ENCODE data around the gene TMEM243. TPM values are rescaled to one million over a fixed set of nuclear protein-coding genes. Genes with fewer than 3 reads are reported as not detected.
A peak's percentile ranks its signal among the peaks of the same experiment; 100 is the strongest.

The TMEM243 gene
- total and polyA plus RNA-seq, 2 donors (not counting 1 experiment from before 2014, with no cell fraction given), result 25.6 to 42.8 TPM

DNA sequence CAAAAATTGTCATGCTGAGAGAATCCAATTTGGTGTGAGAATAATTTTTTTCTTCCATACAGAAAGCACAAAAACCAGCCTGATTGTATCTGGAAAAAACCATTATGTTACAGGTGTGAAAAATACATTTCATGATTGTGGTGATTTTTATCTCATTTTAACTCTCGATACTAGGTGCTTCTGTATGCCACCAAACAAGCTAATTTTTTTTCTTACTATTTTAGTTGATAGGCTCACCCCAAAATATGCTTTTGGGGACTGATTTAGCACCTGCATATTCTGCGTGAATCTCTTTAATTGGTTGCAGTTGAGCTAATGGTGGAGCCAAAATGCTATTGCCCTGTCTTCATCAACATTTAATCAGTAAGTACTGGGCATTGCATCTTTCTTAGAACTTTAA is 65.4 kb downstream of the TMEM243 start:
- H2AFZ ChIP-seq (ENCODE audit: low read length), result no peak overlapping the region
- no peaks in the 10 kb centered on the region for H3K9me3 ChIP-seq (ENCODE audit: control insufficient read depth, insufficient read depth, low read depth, low read length)
- peak overlapping the region; percentile 77 to 99 (median 92) for H3K4me3 ChIP-seq (replicated peaks in 1 of 4; ENCODE audit: control extremely low read depth in 1 of 4, insufficient read depth in 1 of 4, low read depth in 3 of 4, low read length in 4 of 4)
- peak overlapping the region; percentile 96 for H3K4me2 ChIP-seq (ENCODE audit: extremely low read depth, insufficient read depth, low read length)
- no peaks in the 10 kb centered on the region for H3K27me3 ChIP-seq (ENCODE audit: control insufficient read depth, insufficient read depth, low read length)
- H4K20me1 ChIP-seq (ENCODE audit: control insufficient read depth, extremely low read depth, insufficient read depth, low read length), result no peaks in the 10 kb centered on the region
- peaks cover 62% of the 10 kb centered on the region for H3K79me2 ChIP-seq (ENCODE audit: control insufficient read depth, insufficient read depth, low read length)
- no peaks in the 10 kb centered on the region for H3K36me3 ChIP-seq (ENCODE audit: control insufficient read depth, insufficient read depth, low read length)
- peaks cover 8% of the 10 kb centered on the region for H3K4me1 ChIP-seq (ENCODE audit: control insufficient read depth, extremely low read depth, insufficient read depth, low read length)
- peak overlapping the region; percentile 94 for H3K9ac ChIP-seq (ENCODE audit: insufficient read depth, low read length)
- H3K27ac ChIP-seq (ENCODE audit: insufficient read depth, low read length), result peak overlapping the region; percentile 96
- TF ChIP-seq, protein P1, sequence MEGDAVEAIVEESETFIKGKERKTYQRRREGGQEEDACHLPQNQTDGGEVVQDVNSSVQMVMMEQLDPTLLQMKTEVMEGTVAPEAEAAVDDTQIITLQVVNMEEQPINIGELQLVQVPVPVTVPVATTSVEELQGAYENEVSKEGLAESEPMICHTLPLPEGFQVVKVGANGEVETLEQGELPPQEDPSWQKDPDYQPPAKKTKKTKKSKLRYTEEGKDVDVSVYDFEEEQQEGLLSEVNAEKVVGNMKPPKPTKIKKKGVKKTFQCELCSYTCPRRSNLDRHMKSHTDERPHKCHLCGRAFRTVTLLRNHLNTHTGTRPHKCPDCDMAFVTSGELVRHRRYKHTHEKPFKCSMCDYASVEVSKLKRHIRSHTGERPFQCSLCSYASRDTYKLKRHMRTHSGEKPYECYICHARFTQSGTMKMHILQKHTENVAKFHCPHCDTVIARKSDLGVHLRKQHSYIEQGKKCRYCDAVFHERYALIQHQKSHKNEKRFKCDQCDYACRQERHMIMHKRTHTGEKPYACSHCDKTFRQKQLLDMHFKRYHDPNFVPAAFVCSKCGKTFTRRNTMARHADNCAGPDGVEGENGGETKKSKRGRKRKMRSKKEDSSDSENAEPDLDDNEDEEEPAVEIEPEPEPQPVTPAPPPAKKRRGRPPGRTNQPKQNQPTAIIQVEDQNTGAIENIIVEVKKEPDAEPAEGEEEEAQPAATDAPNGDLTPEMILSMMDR (conservative IDR thresholded peaks at IDR 0.05 in 1 of 2, IDR thresholded peaks at IDR 0.05 in 1 of 2; ENCODE audit: low read depth in 1 of 2, low read length in 2 of 2), result no peak
- no peak for TF ChIP-seq EZH2 (IDR thresholded peaks at IDR 0.05; ENCODE audit: low read length, missing control alignments)
- DNase-seq (ENCODE audit: low read depth in 2 of 2), result no peak

DNA sequence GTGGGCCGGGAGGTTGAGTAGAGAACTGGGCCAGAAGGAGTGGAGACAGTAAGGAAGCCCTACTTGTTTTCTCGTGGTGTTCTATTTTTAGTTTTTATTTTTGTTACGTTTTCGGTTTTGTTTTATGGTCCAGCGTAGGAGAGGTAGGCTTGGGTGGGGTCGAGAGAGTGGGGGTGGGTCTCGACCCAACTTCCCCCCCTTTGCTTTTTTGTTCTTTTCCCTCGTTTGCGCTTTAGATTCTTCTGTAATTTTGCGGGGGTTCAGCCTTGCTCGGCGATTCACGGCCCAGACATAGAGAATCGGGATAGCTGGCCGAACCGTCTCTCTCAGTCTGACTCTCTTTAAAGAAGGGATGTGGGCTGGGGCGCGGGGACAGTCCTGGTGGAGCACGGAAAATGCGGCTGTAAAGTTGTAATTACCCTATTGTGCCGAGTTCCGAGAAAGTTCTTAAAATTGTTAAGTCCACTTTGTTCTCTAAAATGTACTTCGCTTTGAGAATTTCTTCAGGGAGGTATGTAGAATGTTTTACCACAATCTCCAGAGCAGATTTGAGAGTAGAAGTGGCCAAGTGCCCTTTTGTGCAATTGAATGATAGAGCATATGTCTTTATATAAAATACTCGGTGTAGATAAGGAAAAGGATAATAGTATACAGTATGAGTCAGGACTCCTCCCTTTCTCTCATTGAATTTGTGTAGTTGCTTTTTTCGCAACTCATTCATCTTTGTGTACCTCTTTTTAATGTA is 66.5 kb downstream of the TMEM243 start:
- peak overlapping the region; percentile 96 for H3K27ac ChIP-seq (ENCODE audit: insufficient read depth, low read length)
- peak overlapping the region; percentile 77 to 99 (median 92) for H3K4me3 ChIP-seq (replicated peaks in 1 of 4; ENCODE audit: control extremely low read depth in 1 of 4, insufficient read depth in 1 of 4, low read depth in 3 of 4, low read length in 4 of 4)
- no peak for TF ChIP-seq EZH2 (IDR thresholded peaks at IDR 0.05; ENCODE audit: low read length, missing control alignments)
- TF ChIP-seq, protein P1 (conservative IDR thresholded peaks at IDR 0.05 in 1 of 2, IDR thresholded peaks at IDR 0.05 in 1 of 2; ENCODE audit: low read depth in 1 of 2, low read length in 2 of 2), result no peak
- H4K20me1 ChIP-seq (ENCODE audit: control insufficient read depth, extremely low read depth, insufficient read depth, low read length), result no peaks in the 10 kb centered on the region
- H2AFZ ChIP-seq (ENCODE audit: low read length), result no peak overlapping the region
- H3K9me3 ChIP-seq (ENCODE audit: control insufficient read depth, insufficient read depth, low read depth, low read length), result no peaks in the 10 kb centered on the region
- no peaks in the 10 kb centered on the region for H3K36me3 ChIP-seq (ENCODE audit: control insufficient read depth, insufficient read depth, low read length)
- DNase-seq (ENCODE audit: low read depth in 2 of 2), result peak; percentile 20 to 41
- H3K9ac ChIP-seq (ENCODE audit: insufficient read depth, low read length), result peak overlapping the region; percentile 94
- H3K4me2 ChIP-seq (ENCODE audit: extremely low read depth, insufficient read depth, low read length), result peak overlapping the region; percentile 96
- H3K4me1 ChIP-seq (ENCODE audit: control insufficient read depth, extremely low read depth, insufficient read depth, low read length), result peaks cover 8% of the 10 kb centered on the region
- H3K79me2 ChIP-seq (ENCODE audit: control insufficient read depth, insufficient read depth, low read length), result peaks cover 51% of the 10 kb centered on the region
- H3K27me3 ChIP-seq (ENCODE audit: control insufficient read depth, insufficient read depth, low read length), result no peaks in the 10 kb centered on the region

DNA sequence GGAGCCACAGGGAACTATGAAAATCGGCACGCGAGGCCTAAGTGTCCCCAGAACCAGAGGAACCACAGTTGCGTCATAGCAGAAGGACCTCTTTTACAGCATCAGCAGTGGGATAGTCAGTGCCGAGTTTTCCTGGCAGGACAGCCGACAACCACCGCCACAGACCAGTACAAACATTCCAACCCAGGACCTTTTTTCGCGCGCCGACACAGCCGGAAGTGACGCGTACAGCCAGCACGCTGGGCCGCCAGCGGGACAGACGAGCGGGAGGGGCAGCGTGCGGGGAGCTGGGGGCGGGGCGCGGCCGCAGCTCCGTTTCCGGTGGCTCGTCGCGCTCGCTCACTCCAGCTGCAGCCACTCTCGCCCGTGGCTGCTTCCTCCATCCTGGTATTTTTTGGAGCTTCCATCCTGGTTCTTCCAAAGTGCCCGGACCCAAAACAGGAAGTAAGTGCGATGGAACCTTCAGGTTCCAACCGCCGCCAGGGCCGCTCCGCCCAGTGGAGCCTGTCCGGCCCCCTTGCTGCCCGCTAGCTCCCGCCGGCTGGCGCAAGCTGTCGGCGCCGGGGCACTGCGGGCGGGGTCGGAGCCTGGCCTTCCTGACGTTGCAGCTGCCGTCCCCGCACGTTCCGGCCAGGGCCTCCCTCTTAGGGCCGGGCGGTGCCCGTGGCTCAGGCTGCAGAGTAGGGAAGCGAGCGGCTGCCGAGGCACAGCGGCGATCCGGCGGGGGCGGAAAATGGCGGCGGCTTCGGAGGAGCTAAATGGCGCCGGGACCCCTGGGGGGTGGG is 67.2 kb downstream of the TMEM243 start, which contains the start of gene DMTF1:
TSS of gene DMTF1 (plus strand) at position 342 of the 785 bp plus-strand sequence. CDS start 12,489 bp downstream, outside the sequence.
- Histone ChIP-seq H3K36me3 (ENCODE audit: control insufficient read depth, insufficient read depth, low read length) (no peaks in the 10 kb centered on the region), H3K27ac (ENCODE audit: insufficient read depth, low read length) (peak within 1 kb of the TSS; percentile 96), H3K27me3 (ENCODE audit: control insufficient read depth, insufficient read depth, low read length) (no peaks in the 10 kb centered on the region), H3K4me3 (replicated peaks in 1 of 4; ENCODE audit: control extremely low read depth in 1 of 4, insufficient read depth in 1 of 4, low read depth in 3 of 4, low read length in 4 of 4) (peak within 1 kb of the TSS; percentile 77 to 99 (median 92)), H3K4me1 (ENCODE audit: control insufficient read depth, extremely low read depth, insufficient read depth, low read length) (peaks cover 8% of the 10 kb centered on the region), H3K79me2 (ENCODE audit: control insufficient read depth, insufficient read depth, low read length) (peaks cover 43% of the 10 kb centered on the region), H4K20me1 (ENCODE audit: control insufficient read depth, extremely low read depth, insufficient read depth, low read length) (no peaks in the 10 kb centered on the region), H2AFZ (ENCODE audit: low read length) (peak within 1 kb of the TSS; percentile 99), H3K9ac (ENCODE audit: insufficient read depth, low read length) (peak within 1 kb of the TSS; percentile 94), H3K4me2 (ENCODE audit: extremely low read depth, insufficient read depth, low read length) (peak within 1 kb of the TSS; percentile 96), H3K9me3 (ENCODE audit: control insufficient read depth, insufficient read depth, low read depth, low read length) (no peaks in the 10 kb centered on the region)
- DNase-seq (ENCODE audit: low read depth in 2 of 2), result peak; percentile 95 to 96
- TF ChIP-seq EZH2 (IDR thresholded peaks at IDR 0.05; ENCODE audit: low read length, missing control alignments), result no peak
- TF ChIP-seq, protein P1 (conservative IDR thresholded peaks at IDR 0.05 in 1 of 2, IDR thresholded peaks at IDR 0.05 in 1 of 2; ENCODE audit: low read depth in 1 of 2, low read length in 2 of 2), result no peak
